HepG2 (cell line): Measurements from ENCODE around the gene SARS2. TPM values are rescaled to one million over a fixed set of nuclear protein-coding genes. Genes with fewer than 3 reads are reported as not detected.

Source experiments
- ATAC-seq: fragments of 200-7000 bp; cut with Tn5 transposase; 3 replicates; pipeline ENCODE4 v1.9.1; 2020; ENCODE audit warnings: mild to moderate bottlenecking, moderate library complexity
- BruUV-seq: library from RNA; stranded (reverse); fragments of 400-500 nt; replicated peaks from 2 replicates; lab custom pipeline; 2021; lab: Mats Ljungman, UMichigan
- CTCF ChIA-PET: fragments of 300-600 bp; formaldehyde crosslinking; extraction: SDS; loops from one replicate; lab custom pipeline; 2021; ENCODE audit warnings: low total read pairs, inconsistent platforms, low intra/inter-chr PET ratio; lab: Yijun Ruan, JAX
- POLR2A ChIA-PET: fragments of 350-600 bp; sonication (Branson Sonifier 250); formaldehyde crosslinking; loops from one replicate; lab custom pipeline; 2020; ENCODE audit warnings: antibody characterized with exemption, inconsistent platforms; lab: Yijun Ruan, JAX
- DNase-seq: peaks from one replicate; pipeline ENCODE4 v3.0.0-alpha.2; 2015; ENCODE audit warnings: low spot score
- FAIRE-seq: peaks from 3 replicates; lab custom pipeline; 2011; peaks lifted over from hg19 to GRCh38; lab: Jason Lieb, UNC
- H2AFZ ChIP-seq: one replicate; pipeline ENCODE4 v1.6.1; 2011; ENCODE audit warnings: low read length, inconsistent platforms
- H3K27ac ChIP-seq: fragments of 300-600 bp; 3 replicates; pipeline ENCODE4 v1.8.0; 2011; ENCODE audit warnings: mixed run types, mild to moderate bottlenecking, mixed read lengths, low read length, inconsistent platforms; ENCODE audit not compliant: insufficient read depth; ENCODE audit errors: extremely low read length
- H3K27me3 ChIP-seq, 2 experiments: fragments of 200-600 bp in 1 of 2; 2 replicates in 1 of 2; 3 replicates in 1 of 2; pipeline versions ENCODE4 v1.6.0 to v1.8.0; 2011; ENCODE audit warnings: low read length in 2 of 2, mild to moderate bottlenecking in 2 of 2, moderate library complexity in 2 of 2, inconsistent platforms in 1 of 2; ENCODE audit not compliant: insufficient read depth in 2 of 2, control insufficient read depth in 1 of 2
- H3K36me3 ChIP-seq, 2 experiments: fragments of 200-600 bp in 1 of 2; replicated peaks in 1 of 2; 2 replicates in 1 of 2; 3 replicates in 1 of 2; pipeline versions ENCODE4 v1.5.1 to v1.8.0; 2011; ENCODE audit warnings: low read length in 2 of 2, inconsistent platforms in 1 of 2; ENCODE audit not compliant: insufficient read depth in 2 of 2, control insufficient read depth in 1 of 2
- H3K4me1 ChIP-seq: 2 replicates; pipeline ENCODE4 v1.5.1; 2012; ENCODE audit warnings: low read length, inconsistent platforms; ENCODE audit not compliant: insufficient read depth
- H3K4me2 ChIP-seq: 2 replicates; pipeline ENCODE4 v1.6.0; 2011; ENCODE audit warnings: low read depth, low read length, inconsistent platforms
- H3K4me3 ChIP-seq, 3 experiments: fragments of 200-600 bp in 1 of 3; sonication (generic), shearing (Covaris generic) in 1 of 3; replicated peaks in 1 of 3; 2 replicates each; pipeline ENCODE4 v1.5.1; 2011 to 2016; ENCODE audit warnings: low read length in 3 of 3, inconsistent platforms in 2 of 3, low read depth in 2 of 3, mild to moderate bottlenecking in 2 of 3, control low read depth in 1 of 3, mixed read lengths in 1 of 3; ENCODE audit not compliant: insufficient read depth in 1 of 3
- H3K79me2 ChIP-seq: one replicate; pipeline ENCODE4 v1.6.1; 2011; ENCODE audit warnings: low read length, inconsistent platforms; ENCODE audit not compliant: insufficient read depth
- H3K9ac ChIP-seq: 2 replicates; pipeline ENCODE4 v1.6.0; 2011; ENCODE audit warnings: mild to moderate bottlenecking, low read depth, low read length, inconsistent platforms; ENCODE audit not compliant: insufficient read depth
- H3K9me3 ChIP-seq: 2 replicates; pipeline ENCODE4 v1.5.1; 2012; ENCODE audit warnings: mild to moderate bottlenecking, low read length
- H4K20me1 ChIP-seq: 2 replicates; pipeline ENCODE4 v1.6.0; 2011; ENCODE audit warnings: inconsistent platforms, mild to moderate bottlenecking, low read length, moderate library complexity; ENCODE audit not compliant: insufficient read depth
- BCL6 ChIP-seq: IDR thresholded peaks from 2 replicates; pipeline ENCODE4 v1.6.1; 2016; ENCODE audit warnings: missing genetic modification reagents, missing compliant biosample characterization
- CBX2 ChIP-seq, 2 experiments: fragments of 200-600 bp in 1 of 2; sonication (generic); formaldehyde crosslinking in 1 of 2; IDR thresholded peaks; 2 replicates each; pipeline versions ENCODE4 v1.7.0 to v1.8.1; 2018 to 2022; ENCODE audit warnings: low read depth in 2 of 2, low read length in 1 of 2, mild to moderate bottlenecking in 1 of 2, missing genetic modification reagents in 1 of 2
- NPAS2 ChIP-seq: sonication (generic); formaldehyde crosslinking; IDR thresholded peaks from 2 replicates; pipeline ENCODE4 v1.8.0; 2022; ENCODE audit warnings: mild to moderate bottlenecking, missing genetic modification reagents, borderline replicate concordance
- RBAK ChIP-seq: sonication (generic); formaldehyde crosslinking; IDR thresholded peaks from 2 replicates; pipeline ENCODE4 v1.5.1; 2020; ENCODE audit warnings: mild to moderate bottlenecking, missing genetic modification reagents
- REXO4 ChIP-seq: sonication (generic); formaldehyde crosslinking; IDR thresholded peaks from 2 replicates; pipeline ENCODE4 v1.8.0; 2022; ENCODE audit warnings: missing genetic modification reagents, mild to moderate bottlenecking, borderline replicate concordance
- STAG1 ChIP-seq: sonication (generic); formaldehyde crosslinking; IDR thresholded peaks from 2 replicates; pipeline ENCODE4 v1.4.0; 2020; ENCODE audit warnings: missing genetic modification reagents
- ZBTB8A ChIP-seq: sonication (generic); formaldehyde crosslinking; IDR thresholded peaks from 2 replicates; pipeline ENCODE4 v1.4.0; 2020; ENCODE audit warnings: mild to moderate bottlenecking, low read depth, missing genetic modification reagents, borderline replicate concordance
- ZNF232 ChIP-seq: sonication (generic); formaldehyde crosslinking; IDR thresholded peaks from 2 replicates; pipeline ENCODE4 v1.4.0; 2020; ENCODE audit warnings: missing genetic modification reagents, borderline replicate concordance
- ZNF251 ChIP-seq: sonication (generic); formaldehyde crosslinking; IDR thresholded peaks from 2 replicates; pipeline ENCODE4 v1.9.0; 2021; ENCODE audit warnings: mild to moderate bottlenecking, missing genetic modification reagents
- ZNF292 ChIP-seq: sonication (generic); formaldehyde crosslinking; IDR thresholded peaks from 2 replicates; pipeline ENCODE4 v1.8.1; 2022; ENCODE audit warnings: mild to moderate bottlenecking, low read depth, missing genetic modification reagents, borderline replicate concordance
- ZNF569 ChIP-seq: sonication (generic); formaldehyde crosslinking; IDR thresholded peaks from 2 replicates; pipeline ENCODE4 v1.5.0; 2020; ENCODE audit warnings: mild to moderate bottlenecking, missing genetic modification reagents, moderate library complexity, borderline replicate concordance
- WGBS: methylation state at CpG from one replicate; pipeline ENCODE4 v1.1.6; 2017; ENCODE audit warnings: low lambda C conversion rate; 5-methylcytosine and 5-hydroxymethylcytosine counted together
- in situ Hi-C: cut with HindIII; loops from 2 replicates; pipeline ENCODE4 v1.10.0; 2017; ENCODE audit warnings: low pct_unique_long_range_greater_than_20kb; ENCODE audit not compliant: extremely low pct_ligation_motif_present
- intact Hi-C: fragments of 100-400 bp; cut with micrococcal nuclease; formaldehyde crosslinking; loops from one replicate; pipeline ENCODE4 v1.10.0; 2022; ENCODE audit not compliant: unreplicated experiment
- polyA plus RNA-seq, 8 experiments: library from polyadenylated mRNA; depleted of rRNA in 3 of 8; stranded (reverse) in 7 of 8; unstranded in 1 of 8; fragments of >200 nt; fragmentation: Illumina TruSeq in 4 of 8; extraction: Trizol in 4 of 8; gene quantifications; 2 replicates each; pipeline versions ENCODE4 v1.2.1 to v1.2.3, GENCODE V29; 2011 to 2016; ENCODE audit warnings: low read depth in 4 of 8, missing spikeins in 1 of 8, mixed read lengths in 1 of 8; ENCODE audit not compliant: insufficient read depth in 1 of 8
- total RNA-seq, 5 experiments: library from RNA; depleted of rRNA; stranded (reverse); fragments of >200 nt; fragmentation: Illumina TruSeq; extraction: Trizol; gene quantifications; 2 replicates each; pipeline ENCODE4 v1.2.3, GENCODE V29; 2016; ENCODE audit warnings: low read depth in 1 of 5

The SARS2 gene
- total and polyA plus RNA-seq, 2 of the 13 experiments (the other 11 are each of a cell fraction or from before 2014, with no cell fraction given) = 40.0 to 48.6 TPM

- Histone ChIP-seq H3K4me3 (no peak overlapping the region), H3K4me2 (no peak overlapping the region), H3K9ac (no peak overlapping the region), H3K9me3 (no peaks in the 10 kb centered on the region), H4K20me1 (no peaks in the 10 kb centered on the region), H2AFZ (no peak overlapping the region), H3K27ac (no peak overlapping the region), H3K27me3 (no peaks in the 10 kb centered on the region; a peak in 1 of 5 replicates), H3K79me2 (no peaks in the 10 kb centered on the region), H3K4me1 (peaks cover 16% of the 10 kb centered on the region), H3K36me3 (no peaks in the 10 kb centered on the region; a peak in 1 of 5 replicates)
- no peak for TF ChIP-seq BCL6 (CRISPR knock-in tag)
- TF ChIP-seq NPAS2 (CRISPR knock-in tag) = no peak
- no peak for TF ChIP-seq ZNF569 (CRISPR knock-in tag)
- no peak for TF ChIP-seq ZNF251 (CRISPR knock-in tag)
- TF ChIP-seq RBAK (CRISPR knock-in tag) = no peak
- no peak for TF ChIP-seq ZNF232
- TF ChIP-seq REXO4 (CRISPR knock-in tag) = no peak
- no peak for TF ChIP-seq CBX2 (IDR thresholded peaks at IDR 0.05; ENCODE audit: low read depth, low read length)
- TF ChIP-seq CBX2 (CRISPR knock-in tag; IDR thresholded peaks at IDR 0.05; ENCODE audit: low read depth) = no peak
- no peak for TF ChIP-seq ZBTB8A (CRISPR knock-in tag)
- TF ChIP-seq STAG1 (CRISPR knock-in tag) = no peak
- no peak for TF ChIP-seq ZNF292
- DNase-seq (no peak), ATAC-seq (no peak), FAIRE-seq (no peak)
- in situ Hi-C loops = no loop called here
- ChIA-PET CTCF (no interaction called here), POLR2A (no interaction called here)
- BruUV-seq = no TSS peak
- WGBS = 86% methylated on average over 9 of the region's 9 CpGs
- intact Hi-C loops = no loop called here
These were observed 35.6 kb downstream of the SARS2 start for GRCh38 chr19:38894968-38895367.
